ENCODE measurements around the gene AOAH.

Gene AOAH

DNA sequence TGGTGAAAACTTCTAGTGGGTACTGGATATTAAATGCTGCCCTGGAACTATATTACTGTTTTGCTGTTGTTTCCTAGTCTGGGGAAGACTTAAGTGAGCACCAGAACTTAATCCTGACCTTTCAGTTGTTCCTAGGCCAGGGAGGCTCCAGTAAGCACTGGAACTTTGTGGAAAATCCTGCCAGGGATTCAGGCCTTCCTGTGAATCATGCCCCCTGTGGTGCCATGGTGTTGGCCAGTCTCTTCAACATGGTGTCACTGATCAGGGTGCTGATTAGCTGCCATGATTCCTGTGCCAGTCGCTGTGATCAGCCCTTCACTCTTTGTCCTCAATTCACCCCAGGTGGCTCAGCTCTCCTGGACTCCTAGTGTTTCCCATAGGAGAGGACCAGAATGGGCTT, 8.5 kb upstream of the AOAH start:
- no peak for DNase-seq (ENCODE audit: low read depth)
- no peak overlapping the region for H3K4me3 ChIP-seq (replicated peaks; ENCODE audit: low read depth, low read length)
- TF ChIP-seq, protein P1, sequence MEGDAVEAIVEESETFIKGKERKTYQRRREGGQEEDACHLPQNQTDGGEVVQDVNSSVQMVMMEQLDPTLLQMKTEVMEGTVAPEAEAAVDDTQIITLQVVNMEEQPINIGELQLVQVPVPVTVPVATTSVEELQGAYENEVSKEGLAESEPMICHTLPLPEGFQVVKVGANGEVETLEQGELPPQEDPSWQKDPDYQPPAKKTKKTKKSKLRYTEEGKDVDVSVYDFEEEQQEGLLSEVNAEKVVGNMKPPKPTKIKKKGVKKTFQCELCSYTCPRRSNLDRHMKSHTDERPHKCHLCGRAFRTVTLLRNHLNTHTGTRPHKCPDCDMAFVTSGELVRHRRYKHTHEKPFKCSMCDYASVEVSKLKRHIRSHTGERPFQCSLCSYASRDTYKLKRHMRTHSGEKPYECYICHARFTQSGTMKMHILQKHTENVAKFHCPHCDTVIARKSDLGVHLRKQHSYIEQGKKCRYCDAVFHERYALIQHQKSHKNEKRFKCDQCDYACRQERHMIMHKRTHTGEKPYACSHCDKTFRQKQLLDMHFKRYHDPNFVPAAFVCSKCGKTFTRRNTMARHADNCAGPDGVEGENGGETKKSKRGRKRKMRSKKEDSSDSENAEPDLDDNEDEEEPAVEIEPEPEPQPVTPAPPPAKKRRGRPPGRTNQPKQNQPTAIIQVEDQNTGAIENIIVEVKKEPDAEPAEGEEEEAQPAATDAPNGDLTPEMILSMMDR (IDR thresholded peaks at IDR 0.05; ENCODE audit: low read length, missing control alignments) = no peak

DNA sequence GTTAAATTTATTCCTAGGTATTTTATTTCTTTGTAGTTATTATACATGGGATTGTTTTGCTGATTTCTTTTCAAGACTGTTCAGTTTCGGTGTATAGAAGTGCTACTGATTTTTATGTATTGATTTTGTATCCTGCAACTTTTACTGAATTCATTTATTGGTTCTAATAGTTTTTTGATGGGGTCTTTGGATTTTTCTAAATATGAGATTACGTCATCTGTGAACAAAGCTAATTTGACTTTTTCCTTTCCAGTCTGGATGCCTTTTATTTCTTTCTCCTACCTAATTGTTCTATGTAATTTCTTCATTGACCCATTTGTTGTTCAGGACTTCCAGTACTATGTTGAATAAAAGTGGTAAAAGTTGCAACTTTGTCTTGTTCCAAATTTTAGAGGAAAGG, 5.8 kb upstream of the AOAH start:
- no peak for DNase-seq (ENCODE audit: low read depth)
- no peak overlapping the region for H3K4me3 ChIP-seq (replicated peaks; ENCODE audit: low read depth, low read length)
- TF ChIP-seq, protein P1 (IDR thresholded peaks at IDR 0.05; ENCODE audit: low read length, missing control alignments) = no peak

DNA sequence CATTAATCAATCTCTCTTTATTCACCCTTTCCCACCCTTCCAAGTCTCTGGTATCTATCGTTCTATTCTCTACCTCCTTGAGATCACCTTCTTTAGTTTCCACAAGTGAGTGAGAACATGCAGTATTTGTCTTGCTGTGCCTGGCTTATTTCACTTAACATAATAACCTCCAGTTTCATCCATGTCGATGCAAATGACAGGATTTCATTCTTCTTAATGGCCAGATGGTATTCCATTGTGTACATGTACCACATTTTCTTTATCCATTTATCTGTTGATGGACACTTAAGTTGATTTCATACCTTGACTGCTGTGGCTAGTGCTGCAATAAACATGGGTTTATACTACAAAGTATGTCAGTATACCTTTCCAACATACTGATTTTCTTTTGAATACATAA, 3.8 kb upstream of the AOAH start:
- no peak overlapping the region for H3K4me3 ChIP-seq (replicated peaks; ENCODE audit: low read depth, low read length)
- TF ChIP-seq, protein P1 (IDR thresholded peaks at IDR 0.05; ENCODE audit: low read length, missing control alignments) = no peak
- no peak for DNase-seq (ENCODE audit: low read depth)

DNA sequence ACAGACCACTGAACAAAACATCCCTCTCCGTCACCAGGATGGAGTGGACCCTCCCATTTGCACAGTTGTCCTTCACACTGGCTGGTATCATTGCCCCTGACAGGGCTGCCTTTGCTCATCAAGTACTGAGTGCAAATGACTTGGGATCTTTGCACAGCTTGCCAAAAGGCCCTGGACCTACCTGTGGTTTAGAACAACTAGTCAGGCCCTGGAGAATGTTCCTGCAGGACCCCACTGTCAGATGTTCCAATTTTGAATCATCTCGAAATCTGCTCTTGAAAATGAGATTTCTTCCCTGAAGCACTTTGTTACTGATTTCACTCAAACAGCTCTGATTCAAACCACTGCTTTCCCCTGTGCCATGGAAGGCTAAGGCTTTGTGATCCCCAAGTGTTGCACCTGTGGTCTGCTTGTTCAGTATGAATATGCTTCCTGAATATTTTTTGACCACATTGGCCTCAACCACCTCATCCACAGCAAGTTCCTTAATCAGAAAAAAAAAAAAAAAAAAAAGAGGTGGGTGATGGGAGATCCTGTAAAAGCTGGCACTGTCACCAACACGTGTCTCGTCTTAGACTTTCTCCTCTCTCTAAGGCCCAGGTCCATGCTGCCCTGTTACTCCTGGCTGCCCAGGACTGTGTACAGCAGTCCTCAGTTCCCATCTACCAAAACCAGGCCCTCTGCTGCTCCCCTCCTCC, 2.7 kb upstream of the AOAH start:
- no peak for DNase-seq (ENCODE audit: low read depth)
- TF ChIP-seq, protein P1 (IDR thresholded peaks at IDR 0.05; ENCODE audit: low read length, missing control alignments) = no peak
- H3K4me3 ChIP-seq (replicated peaks; ENCODE audit: low read depth, low read length) = no peak overlapping the region

DNA sequence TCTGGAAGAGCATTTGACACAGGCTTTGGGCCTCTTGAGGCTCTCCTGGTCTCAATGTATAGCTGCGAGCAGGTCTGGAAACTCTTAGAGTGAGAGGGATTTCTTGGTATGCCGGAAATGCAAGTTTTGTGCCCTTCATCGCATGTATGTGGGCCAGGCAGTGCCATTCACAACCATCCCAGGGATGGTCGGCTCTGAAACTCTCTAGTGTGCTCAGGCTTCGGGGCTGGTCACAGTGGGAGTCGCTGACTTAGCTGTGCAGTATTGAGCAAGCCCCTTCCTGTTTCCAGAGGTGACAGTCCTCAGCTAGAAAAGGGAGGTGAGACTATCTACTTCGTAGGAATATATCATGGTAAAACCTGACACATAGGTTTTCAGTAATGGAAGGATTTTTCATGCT, 2.0 kb upstream of the AOAH start:
- H3K4me3 ChIP-seq (replicated peaks; ENCODE audit: low read depth, low read length) = no peak overlapping the region
- no peak for DNase-seq (ENCODE audit: low read depth)
- TF ChIP-seq, protein P1 (IDR thresholded peaks at IDR 0.05; ENCODE audit: low read length, missing control alignments) = no peak

DNA sequence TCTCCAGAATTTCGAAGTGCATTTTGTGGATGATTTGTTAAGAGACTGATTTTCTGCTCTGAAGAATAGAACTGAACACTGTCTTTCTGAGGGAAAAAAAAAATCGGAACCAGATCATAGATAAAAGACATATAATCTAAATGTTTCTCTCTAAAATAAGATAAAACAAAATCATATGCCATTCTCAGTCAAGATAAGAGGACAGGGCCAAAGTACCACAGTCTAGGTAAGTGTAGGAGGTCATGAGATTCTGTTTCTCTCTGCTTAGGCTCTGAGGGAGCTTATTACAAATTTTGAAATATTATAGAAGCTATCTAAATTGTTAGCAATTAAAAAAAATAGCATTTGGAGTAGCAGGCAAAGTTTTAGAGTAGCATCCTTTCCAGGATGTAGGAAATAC, 702 bp upstream of the AOAH start:
- TF ChIP-seq, protein P1 (IDR thresholded peaks at IDR 0.05; ENCODE audit: low read length, missing control alignments) = no peak
- no peak for DNase-seq (ENCODE audit: low read depth)
- H3K4me3 ChIP-seq (replicated peaks; ENCODE audit: low read depth, low read length) = no peak overlapping the region

DNA sequence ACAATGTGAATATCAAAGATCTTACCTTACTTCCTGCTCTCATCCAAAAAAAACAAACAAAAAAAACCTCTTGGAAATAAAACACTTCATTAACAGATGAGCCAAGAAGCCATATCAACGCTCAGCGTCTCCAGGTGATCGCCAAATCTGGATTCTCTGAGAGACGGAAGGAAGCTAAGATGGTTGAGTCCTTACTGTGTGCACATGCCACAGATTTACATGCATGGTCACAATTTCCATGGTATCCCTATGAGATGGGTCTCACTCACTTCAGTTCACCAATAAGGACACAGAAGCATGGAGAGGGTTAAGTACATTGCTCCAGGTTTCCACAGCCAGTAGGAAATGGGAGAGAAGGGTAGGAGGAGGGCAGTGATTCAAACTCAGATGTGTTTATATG, 1.0 kb downstream of the AOAH start:
- TF ChIP-seq, protein P1 (IDR thresholded peaks at IDR 0.05; ENCODE audit: low read length, missing control alignments) = no peak
- DNase-seq (ENCODE audit: low read depth) = no peak
- H3K4me3 ChIP-seq (replicated peaks; ENCODE audit: low read depth, low read length) = no peak overlapping the region
